Esophagus squamous epithelium (tissue), 4 donors: ENCODE measurements around the gene CPEB3.

ENCODE experiments used
- CTCF ChIP-seq, 6 experiments: fragments of 450-650 bp in 4 of 6; fragments of 200-600 bp in 2 of 6; sonication (generic) in 2 of 6; IDR thresholded peaks; one replicate each; pipeline ENCODE4 v1.5.1; 2016 to 2019; ENCODE audit warnings: antibody characterized with exemption in 6 of 6, mild to moderate bottlenecking in 4 of 6, moderate library complexity in 4 of 6
- POLR2A ChIP-seq, 4 donors: fragments of 450-650 bp; IDR thresholded peaks; one replicate each; pipeline ENCODE4 v1.6.1; 2017; ENCODE audit warnings: antibody characterized with exemption in 4 of 4, mild to moderate bottlenecking in 4 of 4, moderate library complexity in 3 of 4

GRCh38 chr10:92278996-92279696, 11.7 kb downstream of the CPEB3 start:
- TF ChIP-seq POLR2A (IDR thresholded peaks at IDR 0.05) (no peak), CTCF (IDR thresholded peaks at IDR 0.05) (no peak)
